A549 (cell line): ENCODE data around the gene SIAH2.

Experiments used
- PHF8 ChIP-seq: fragments of 200-600 bp; sonication (generic); IDR thresholded peaks from 2 replicates; pipeline ENCODE4 v1.6.1; 2016; ENCODE audit warnings: low read depth, mild to moderate bottlenecking, antibody characterized with exemption, moderate library complexity, borderline replicate concordance
- TF ChIP-seq, protein P1 (sequence below): fragments of 200-600 bp; sonication (generic); IDR thresholded peaks from 2 replicates; pipeline ENCODE4 v1.6.1; 2016; ENCODE audit warnings: antibody characterized with exemption, mild to moderate bottlenecking, moderate library complexity

- TF ChIP-seq, protein P1, sequence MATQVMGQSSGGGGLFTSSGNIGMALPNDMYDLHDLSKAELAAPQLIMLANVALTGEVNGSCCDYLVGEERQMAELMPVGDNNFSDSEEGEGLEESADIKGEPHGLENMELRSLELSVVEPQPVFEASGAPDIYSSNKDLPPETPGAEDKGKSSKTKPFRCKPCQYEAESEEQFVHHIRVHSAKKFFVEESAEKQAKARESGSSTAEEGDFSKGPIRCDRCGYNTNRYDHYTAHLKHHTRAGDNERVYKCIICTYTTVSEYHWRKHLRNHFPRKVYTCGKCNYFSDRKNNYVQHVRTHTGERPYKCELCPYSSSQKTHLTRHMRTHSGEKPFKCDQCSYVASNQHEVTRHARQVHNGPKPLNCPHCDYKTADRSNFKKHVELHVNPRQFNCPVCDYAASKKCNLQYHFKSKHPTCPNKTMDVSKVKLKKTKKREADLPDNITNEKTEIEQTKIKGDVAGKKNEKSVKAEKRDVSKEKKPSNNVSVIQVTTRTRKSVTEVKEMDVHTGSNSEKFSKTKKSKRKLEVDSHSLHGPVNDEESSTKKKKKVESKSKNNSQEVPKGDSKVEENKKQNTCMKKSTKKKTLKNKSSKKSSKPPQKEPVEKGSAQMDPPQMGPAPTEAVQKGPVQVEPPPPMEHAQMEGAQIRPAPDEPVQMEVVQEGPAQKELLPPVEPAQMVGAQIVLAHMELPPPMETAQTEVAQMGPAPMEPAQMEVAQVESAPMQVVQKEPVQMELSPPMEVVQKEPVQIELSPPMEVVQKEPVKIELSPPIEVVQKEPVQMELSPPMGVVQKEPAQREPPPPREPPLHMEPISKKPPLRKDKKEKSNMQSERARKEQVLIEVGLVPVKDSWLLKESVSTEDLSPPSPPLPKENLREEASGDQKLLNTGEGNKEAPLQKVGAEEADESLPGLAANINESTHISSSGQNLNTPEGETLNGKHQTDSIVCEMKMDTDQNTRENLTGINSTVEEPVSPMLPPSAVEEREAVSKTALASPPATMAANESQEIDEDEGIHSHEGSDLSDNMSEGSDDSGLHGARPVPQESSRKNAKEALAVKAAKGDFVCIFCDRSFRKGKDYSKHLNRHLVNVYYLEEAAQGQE, result no peak
- no peak for TF ChIP-seq PHF8
Observed at GRCh38 chr3:150691414-150692040, 71.4 kb downstream of the SIAH2 start.
